ENCODE results near the gene RPS6KA3. TPM values are rescaled to one million over a fixed set of nuclear protein-coding genes. Genes with fewer than 3 reads are reported as not detected.

The RPS6KA3 gene
- total and polyA plus RNA-seq, 9 of the 15 experiments (the other 6 are each of a cell fraction or from before 2014, with no cell fraction given) = 10.9 to 61.9 (median 37.4) TPM

DNA sequence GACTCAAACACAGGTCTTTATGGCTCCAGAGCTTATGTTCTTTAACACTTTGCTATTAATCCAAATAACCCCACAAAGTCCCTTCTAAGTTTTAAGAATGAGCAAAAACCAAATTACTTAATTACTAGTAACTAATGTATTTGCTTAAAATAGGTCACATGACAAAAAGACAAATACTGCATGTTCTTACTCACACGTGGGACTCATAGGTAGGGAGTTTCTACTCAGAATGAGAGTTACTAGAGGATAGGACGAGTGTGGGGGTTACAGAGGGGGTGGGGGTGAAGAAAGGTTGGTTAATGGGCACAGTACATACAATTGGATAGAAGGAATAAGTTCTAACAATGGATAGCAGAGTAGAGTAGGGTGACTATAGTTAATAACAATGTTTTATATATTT lies 5.8 kb downstream of the RPS6KA3 start:
- H3K9me1 ChIP-seq (ENCODE audit: control insufficient read depth, insufficient read depth, low read length) = no peaks in the 10 kb centered on the region
- no peak overlapping the region for H2AFZ ChIP-seq (ENCODE audit: low read depth, low read length)
- ChIA-PET CTCF (ENCODE audit: low intra/inter-chr PET ratio) (no interaction called here), POLR2A (no interaction called here)
- intact Hi-C loops (cut with micrococcal nuclease) = loop anchor here (10.0 kb wide), 1 partner anchor 104 kb away; no protein-coding TSS in a partner anchor
- peaks cover 2 to 14% of the 10 kb centered on the region in 2 experiments; a peak in 4 of 5 replicates for H3K4me1 ChIP-seq (replicated peaks in 1 of 2; ENCODE audit: control insufficient read depth in 2 of 2, insufficient read depth in 2 of 2, low read length in 2 of 2)
- H3K27me3 ChIP-seq (ENCODE audit: control insufficient read depth in 2 of 2, insufficient read depth in 2 of 2, low read length in 2 of 2) = no peaks in the 10 kb centered on the region
- no TSS peak for BruUV-seq (replicated peaks)
- H3K9me3 ChIP-seq (replicated peaks; ENCODE audit: control insufficient read depth, insufficient read depth, low read depth, low read length) = no peaks in the 10 kb centered on the region
- H3K4me2 ChIP-seq (ENCODE audit: insufficient read depth, low read length) = no peak overlapping the region
- FAIRE-seq (no peak), DNase-seq (ENCODE audit: extremely low read depth in 1 of 4, low spot score in 3 of 4) (no peak), ATAC-seq (no peak)
- H4K20me1 ChIP-seq (replicated peaks; ENCODE audit: control insufficient read depth, insufficient read depth, low read length) = no peaks in the 10 kb centered on the region
- peaks cover 93% of the 10 kb centered on the region for H3K79me2 ChIP-seq (ENCODE audit: control insufficient read depth, insufficient read depth, low read length)
- no peak for TF ChIP-seq ARNT (IDR thresholded peaks at IDR 0.05)
- TF ChIP-seq TFE3 (CRISPR knock-in tag; IDR thresholded peaks at IDR 0.05) = peak; percentile 47; the same call in 1 of the 2 replicates
- TF ChIP-seq SIX5 (IDR thresholded peaks at IDR 0.05; ENCODE audit: borderline replicate concordance in 1 of 2, insufficient read depth in 1 of 2, low read depth in 1 of 2, low read length in 2 of 2) = no peak
- TF ChIP-seq ELF2 (CRISPR knock-in tag; IDR thresholded peaks at IDR 0.05) = no peak
- H3K36me3 ChIP-seq (ENCODE audit: control insufficient read depth, insufficient read depth, low read length) = peaks cover 7% of the 10 kb centered on the region; the same call in 2 of the 3 replicates
- WGBS (ENCODE audit: insufficient coverage, low coverage, missing lambda C conversion rate) = 43% methylated on average over 1 of the region's 2 CpGs
- in situ Hi-C loops (cut with MboI) = no loop called here
- H3K27ac ChIP-seq (ENCODE audit: extremely low read depth, low read depth, low read length) = no peak overlapping the region
- no peak overlapping the region for H3K9ac ChIP-seq (ENCODE audit: insufficient read depth in 1 of 2, low read depth in 2 of 2, low read length in 2 of 2)
- no peak overlapping the region for H3K4me3 ChIP-seq
